Measurements from ENCODE around the gene ATG4D.

DNA sequence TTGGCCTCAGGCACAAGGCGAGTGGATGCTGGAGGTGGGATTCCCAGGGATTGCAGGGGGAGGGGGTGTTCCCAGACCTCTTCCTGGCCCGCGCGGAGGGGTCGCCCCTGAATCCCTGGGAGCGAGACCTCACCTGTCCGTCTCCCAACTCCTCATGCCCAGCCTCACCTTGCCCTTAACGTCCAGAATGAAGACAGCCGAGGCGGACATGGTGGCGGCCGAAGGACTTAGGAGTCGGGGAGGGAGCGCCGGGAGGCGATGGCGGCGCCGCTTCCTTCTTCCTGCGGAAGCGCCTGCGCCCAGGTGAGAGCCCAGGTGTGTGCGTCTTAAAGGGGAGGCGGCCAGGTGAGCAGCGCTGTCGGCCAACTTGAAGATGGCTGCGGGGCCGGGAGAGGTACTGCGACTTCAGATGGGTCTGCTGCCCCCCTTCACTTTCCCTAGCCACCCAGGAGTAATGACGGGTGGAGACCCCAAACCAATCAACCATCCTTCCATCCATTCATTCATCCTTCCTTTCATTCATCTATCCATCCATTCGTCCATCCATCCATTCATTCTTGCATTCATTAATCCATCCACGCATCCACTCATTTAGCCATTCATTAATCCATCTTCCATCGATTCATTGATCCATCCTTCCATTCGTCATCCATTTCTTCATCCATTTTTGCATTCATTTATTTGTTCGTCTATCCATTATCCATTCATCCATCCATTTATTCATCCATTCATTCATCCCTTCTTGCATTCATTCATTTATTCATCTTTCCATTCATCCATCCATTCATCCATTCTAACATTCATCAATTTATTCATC is 43.5 kb downstream of the ATG4D start, which contains the start of gene AP1M2:
- TF ChIP-seq, protein P1, sequence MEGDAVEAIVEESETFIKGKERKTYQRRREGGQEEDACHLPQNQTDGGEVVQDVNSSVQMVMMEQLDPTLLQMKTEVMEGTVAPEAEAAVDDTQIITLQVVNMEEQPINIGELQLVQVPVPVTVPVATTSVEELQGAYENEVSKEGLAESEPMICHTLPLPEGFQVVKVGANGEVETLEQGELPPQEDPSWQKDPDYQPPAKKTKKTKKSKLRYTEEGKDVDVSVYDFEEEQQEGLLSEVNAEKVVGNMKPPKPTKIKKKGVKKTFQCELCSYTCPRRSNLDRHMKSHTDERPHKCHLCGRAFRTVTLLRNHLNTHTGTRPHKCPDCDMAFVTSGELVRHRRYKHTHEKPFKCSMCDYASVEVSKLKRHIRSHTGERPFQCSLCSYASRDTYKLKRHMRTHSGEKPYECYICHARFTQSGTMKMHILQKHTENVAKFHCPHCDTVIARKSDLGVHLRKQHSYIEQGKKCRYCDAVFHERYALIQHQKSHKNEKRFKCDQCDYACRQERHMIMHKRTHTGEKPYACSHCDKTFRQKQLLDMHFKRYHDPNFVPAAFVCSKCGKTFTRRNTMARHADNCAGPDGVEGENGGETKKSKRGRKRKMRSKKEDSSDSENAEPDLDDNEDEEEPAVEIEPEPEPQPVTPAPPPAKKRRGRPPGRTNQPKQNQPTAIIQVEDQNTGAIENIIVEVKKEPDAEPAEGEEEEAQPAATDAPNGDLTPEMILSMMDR (IDR thresholded peaks at IDR 0.05; ENCODE audit: borderline replicate concordance, extremely low read depth, low read length, poor library complexity, severe bottlenecking) = no peak
- no peak for TF ChIP-seq EZH2 (IDR thresholded peaks at IDR 0.05; ENCODE audit: borderline replicate concordance, low read depth, low read length, severe bottlenecking)

Data from DND-41 (cell line).